ENCODE measurements around the gene COL12A1. TPM values are rescaled to one million over a fixed set of nuclear protein-coding genes. Genes with fewer than 3 reads are reported as not detected.

The COL12A1 gene
- total and polyA plus RNA-seq, 9 of the 15 experiments (the other 6 are each of a cell fraction or from before 2014, with no cell fraction given): 0.11 TPM; not detected in 8

DNA sequence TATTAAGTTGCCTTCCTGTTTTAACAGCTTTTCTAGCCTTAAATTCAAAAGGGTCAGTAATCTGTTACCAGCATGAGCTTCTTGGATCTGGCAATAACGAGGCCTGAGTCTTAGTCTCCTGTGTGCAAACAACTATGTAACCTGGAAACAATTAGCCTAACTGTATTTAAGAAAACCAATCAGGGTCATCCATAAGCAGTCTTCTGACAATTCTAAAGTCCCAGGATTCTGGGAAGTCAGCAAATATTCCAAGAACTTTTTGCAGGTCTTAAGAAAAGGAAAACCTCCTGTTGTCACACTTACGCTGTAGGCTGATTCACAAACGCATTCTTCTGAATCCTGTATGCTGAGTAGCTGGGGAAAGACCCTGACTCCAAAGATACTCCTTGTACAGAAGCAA is 90.4 kb downstream of the COL12A1 start (continued):
- TF ChIP-seq KLF13 (tag; IDR thresholded peaks at IDR 0.05; ENCODE audit: borderline replicate concordance, low read depth) (no peak), TEAD2 (tag; IDR thresholded peaks at IDR 0.05) (no peak), NFXL1 (CRISPR knock-in tag; IDR thresholded peaks at IDR 0.05) (no peak), ZKSCAN3 (CRISPR knock-in tag; IDR thresholded peaks at IDR 0.05) (no peak), HNRNPK (IDR thresholded peaks at IDR 0.05; ENCODE audit: low read depth, low read length, poor library complexity, severe bottlenecking) (no peak), SMARCA4 (IDR thresholded peaks at IDR 0.05) (no peak)
- TF ChIP-seq, protein P1, sequence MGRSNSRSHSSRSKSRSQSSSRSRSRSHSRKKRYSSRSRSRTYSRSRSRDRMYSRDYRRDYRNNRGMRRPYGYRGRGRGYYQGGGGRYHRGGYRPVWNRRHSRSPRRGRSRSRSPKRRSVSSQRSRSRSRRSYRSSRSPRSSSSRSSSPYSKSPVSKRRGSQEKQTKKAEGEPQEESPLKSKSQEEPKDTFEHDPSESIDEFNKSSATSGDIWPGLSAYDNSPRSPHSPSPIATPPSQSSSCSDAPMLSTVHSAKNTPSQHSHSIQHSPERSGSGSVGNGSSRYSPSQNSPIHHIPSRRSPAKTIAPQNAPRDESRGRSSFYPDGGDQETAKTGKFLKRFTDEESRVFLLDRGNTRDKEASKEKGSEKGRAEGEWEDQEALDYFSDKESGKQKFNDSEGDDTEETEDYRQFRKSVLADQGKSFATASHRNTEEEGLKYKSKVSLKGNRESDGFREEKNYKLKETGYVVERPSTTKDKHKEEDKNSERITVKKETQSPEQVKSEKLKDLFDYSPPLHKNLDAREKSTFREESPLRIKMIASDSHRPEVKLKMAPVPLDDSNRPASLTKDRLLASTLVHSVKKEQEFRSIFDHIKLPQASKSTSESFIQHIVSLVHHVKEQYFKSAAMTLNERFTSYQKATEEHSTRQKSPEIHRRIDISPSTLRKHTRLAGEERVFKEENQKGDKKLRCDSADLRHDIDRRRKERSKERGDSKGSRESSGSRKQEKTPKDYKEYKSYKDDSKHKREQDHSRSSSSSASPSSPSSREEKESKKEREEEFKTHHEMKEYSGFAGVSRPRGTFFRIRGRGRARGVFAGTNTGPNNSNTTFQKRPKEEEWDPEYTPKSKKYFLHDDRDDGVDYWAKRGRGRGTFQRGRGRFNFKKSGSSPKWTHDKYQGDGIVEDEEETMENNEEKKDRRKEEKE (IDR thresholded peaks at IDR 0.05; ENCODE audit: borderline replicate concordance in 1 of 2, control insufficient read depth in 1 of 2, low read depth in 2 of 2, low read length in 1 of 2): no peak

DNA sequence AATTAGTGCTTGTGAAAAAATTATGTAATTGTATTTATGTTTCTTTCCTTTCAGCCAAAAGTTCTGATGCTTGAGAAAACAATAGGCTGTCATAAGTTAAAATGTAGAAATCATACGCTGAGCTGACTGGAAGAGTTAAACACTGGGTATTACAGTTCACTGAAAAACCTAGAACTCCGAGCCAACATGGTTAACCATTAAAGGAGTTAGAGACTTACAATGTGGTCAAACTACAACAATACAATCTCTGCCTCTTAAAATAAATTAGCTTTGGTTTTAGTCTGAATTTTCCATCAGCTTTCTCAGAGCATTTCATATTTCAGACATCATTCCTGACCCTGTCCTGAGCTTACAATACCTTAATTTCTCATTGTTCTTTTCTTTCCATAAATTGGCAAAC is 91.0 kb downstream of the COL12A1 start:
- CTCF ChIA-PET (ENCODE audit: low intra/inter-chr PET ratio): no interaction called here
- Histone ChIP-seq H3K36me3 (ENCODE audit: control insufficient read depth, insufficient read depth, low read length) (no peaks in the 10 kb centered on the region), H4K20me1 (replicated peaks; ENCODE audit: control insufficient read depth, insufficient read depth, low read length) (no peaks in the 10 kb centered on the region), H3K9ac (ENCODE audit: insufficient read depth in 1 of 2, low read depth in 2 of 2, low read length in 2 of 2) (no peak overlapping the region), H3K27me3 (ENCODE audit: control insufficient read depth in 2 of 2, insufficient read depth in 2 of 2, low read length in 2 of 2) (no peaks in the 10 kb centered on the region), H3K9me3 (replicated peaks; ENCODE audit: control insufficient read depth, insufficient read depth, low read depth, low read length) (no peaks in the 10 kb centered on the region), H3K27ac (ENCODE audit: extremely low read depth, low read depth, low read length) (no peak overlapping the region), H3K9me1 (ENCODE audit: control insufficient read depth, insufficient read depth, low read length) (no peaks in the 10 kb centered on the region), H2AFZ (ENCODE audit: low read depth, low read length) (no peak overlapping the region), H3K4me1 (replicated peaks in 1 of 2; ENCODE audit: control insufficient read depth in 2 of 2, insufficient read depth in 2 of 2, low read length in 2 of 2) (no peaks in the 10 kb centered on the region), H3K79me2 (ENCODE audit: control insufficient read depth, insufficient read depth, low read length) (no peaks in the 10 kb centered on the region), H3K4me2 (ENCODE audit: insufficient read depth, low read length) (no peak overlapping the region), H3K4me3 (no peak overlapping the region)
- intact Hi-C loops (cut with micrococcal nuclease) (no loop called here), in situ Hi-C loops (cut with MboI) (no loop called here)
- POLR2A ChIA-PET: interaction anchor here (0.6 kb wide), 1 partner anchor 719 kb away, joined by 3 read pairs; no protein-coding TSS in a partner anchor
- no peak for DNase-seq (ENCODE audit: extremely low read depth in 1 of 4, low spot score in 3 of 4)
- FAIRE-seq: no peak
- no TSS peak for BruUV-seq (replicated peaks)
- 0% methylated on average over 2 of the region's 2 CpGs for WGBS (ENCODE audit: insufficient coverage, low coverage, missing lambda C conversion rate)
- no peak for ATAC-seq
- no peak for TF ChIP-seq ZNF77 (CRISPR knock-in tag; IDR thresholded peaks at IDR 0.05)
- TF ChIP-seq ZNF124 (CRISPR knock-in tag; IDR thresholded peaks at IDR 0.05): no peak
- TF ChIP-seq BHLHE40 (IDR thresholded peaks at IDR 0.05; ENCODE audit: low read length): no peak
- TF ChIP-seq NR4A1 (CRISPR knock-in tag; IDR thresholded peaks at IDR 0.05): no peak
- no peak for TF ChIP-seq NR4A1 (tag; IDR thresholded peaks at IDR 0.05)
- TF ChIP-seq, protein P2, sequence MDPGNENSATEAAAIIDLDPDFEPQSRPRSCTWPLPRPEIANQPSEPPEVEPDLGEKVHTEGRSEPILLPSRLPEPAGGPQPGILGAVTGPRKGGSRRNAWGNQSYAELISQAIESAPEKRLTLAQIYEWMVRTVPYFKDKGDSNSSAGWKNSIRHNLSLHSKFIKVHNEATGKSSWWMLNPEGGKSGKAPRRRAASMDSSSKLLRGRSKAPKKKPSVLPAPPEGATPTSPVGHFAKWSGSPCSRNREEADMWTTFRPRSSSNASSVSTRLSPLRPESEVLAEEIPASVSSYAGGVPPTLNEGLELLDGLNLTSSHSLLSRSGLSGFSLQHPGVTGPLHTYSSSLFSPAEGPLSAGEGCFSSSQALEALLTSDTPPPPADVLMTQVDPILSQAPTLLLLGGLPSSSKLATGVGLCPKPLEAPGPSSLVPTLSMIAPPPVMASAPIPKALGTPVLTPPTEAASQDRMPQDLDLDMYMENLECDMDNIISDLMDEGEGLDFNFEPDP (CRISPR knock-in tag; IDR thresholded peaks at IDR 0.05): no peak
- TF ChIP-seq, protein P3, sequence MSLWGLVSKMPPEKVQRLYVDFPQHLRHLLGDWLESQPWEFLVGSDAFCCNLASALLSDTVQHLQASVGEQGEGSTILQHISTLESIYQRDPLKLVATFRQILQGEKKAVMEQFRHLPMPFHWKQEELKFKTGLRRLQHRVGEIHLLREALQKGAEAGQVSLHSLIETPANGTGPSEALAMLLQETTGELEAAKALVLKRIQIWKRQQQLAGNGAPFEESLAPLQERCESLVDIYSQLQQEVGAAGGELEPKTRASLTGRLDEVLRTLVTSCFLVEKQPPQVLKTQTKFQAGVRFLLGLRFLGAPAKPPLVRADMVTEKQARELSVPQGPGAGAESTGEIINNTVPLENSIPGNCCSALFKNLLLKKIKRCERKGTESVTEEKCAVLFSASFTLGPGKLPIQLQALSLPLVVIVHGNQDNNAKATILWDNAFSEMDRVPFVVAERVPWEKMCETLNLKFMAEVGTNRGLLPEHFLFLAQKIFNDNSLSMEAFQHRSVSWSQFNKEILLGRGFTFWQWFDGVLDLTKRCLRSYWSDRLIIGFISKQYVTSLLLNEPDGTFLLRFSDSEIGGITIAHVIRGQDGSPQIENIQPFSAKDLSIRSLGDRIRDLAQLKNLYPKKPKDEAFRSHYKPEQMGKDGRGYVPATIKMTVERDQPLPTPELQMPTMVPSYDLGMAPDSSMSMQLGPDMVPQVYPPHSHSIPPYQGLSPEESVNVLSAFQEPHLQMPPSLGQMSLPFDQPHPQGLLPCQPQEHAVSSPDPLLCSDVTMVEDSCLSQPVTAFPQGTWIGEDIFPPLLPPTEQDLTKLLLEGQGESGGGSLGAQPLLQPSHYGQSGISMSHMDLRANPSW (CRISPR knock-in tag; IDR thresholded peaks at IDR 0.05): no peak
- TF ChIP-seq ZNF408 (CRISPR knock-in tag; IDR thresholded peaks at IDR 0.05; ENCODE audit: low read depth): no peak
- no peak for TF ChIP-seq ZNF445 (CRISPR knock-in tag; IDR thresholded peaks at IDR 0.05; ENCODE audit: low read depth)

Measured in K562 (cell line).